MCF 10A (cell line): Measurements from ENCODE around the gene FAM89A. TPM values are rescaled to one million over a fixed set of nuclear protein-coding genes. Genes with fewer than 3 reads are reported as not detected.

Experiments
- BruUV-seq: library from RNA; stranded (reverse); fragments of 400-500 nt; replicated peaks from 2 replicates; lab custom pipeline; 2021; lab: Mats Ljungman, UMichigan
- CTCF ChIA-PET: fragments of 300-600 bp; sonication (Branson Sonifier 250); formaldehyde crosslinking; extraction: SDS; loops from one replicate; lab custom pipeline; 2021; ENCODE audit warnings: antibody characterized with exemption, inconsistent platforms; lab: Yijun Ruan, JAX
- POLR2A ChIA-PET: fragments of 300-600, 350-650 bp; sonication (Branson Sonifier 250); formaldehyde crosslinking; extraction: SDS; loops from one replicate; lab custom pipeline; 2020; ENCODE audit warnings: antibody characterized with exemption, inconsistent platforms; lab: Yijun Ruan, JAX
- DNase-seq: peaks from one replicate; pipeline ENCODE4 v3.0.0-alpha.2; 2018; ENCODE audit not compliant: unreplicated experiment
- H3K27ac Mint-ChIP-seq: one replicate; pipeline ENCODE4 v1.8.0; 2022; ENCODE audit warnings: mild to moderate bottlenecking, low read depth, mixed read lengths; ENCODE audit not compliant: unreplicated experiment
- H3K27me3 Mint-ChIP-seq: one replicate; pipeline ENCODE4 v1.8.0; 2022; ENCODE audit warnings: mixed read lengths; ENCODE audit not compliant: insufficient read depth, unreplicated experiment
- H3K36me3 Mint-ChIP-seq: one replicate; pipeline ENCODE4 v1.8.0; 2022; ENCODE audit warnings: mild to moderate bottlenecking, moderate library complexity, mixed read lengths; ENCODE audit not compliant: insufficient read depth, unreplicated experiment
- H3K4me1 Mint-ChIP-seq: one replicate; pipeline ENCODE4 v1.8.0; 2022; ENCODE audit warnings: mixed read lengths; ENCODE audit not compliant: insufficient read depth, unreplicated experiment
- H3K4me3 Mint-ChIP-seq: one replicate; pipeline ENCODE4 v1.8.0; 2022; ENCODE audit warnings: mild to moderate bottlenecking, moderate library complexity, mixed read lengths; ENCODE audit not compliant: unreplicated experiment
- H3K9me3 Mint-ChIP-seq: one replicate; pipeline ENCODE4 v1.8.0; 2022; ENCODE audit warnings: mixed read lengths; ENCODE audit not compliant: unreplicated experiment
- CTCF ChIP-seq: fragments of 200-600 bp; IDR thresholded peaks from one replicate; pipeline ENCODE4 v1.8.0; 2022; ENCODE audit warnings: antibody characterized with exemption, mild to moderate bottlenecking; ENCODE audit not compliant: unreplicated experiment
- intact Hi-C: fragments of 100-400 bp; cut with micrococcal nuclease; formaldehyde crosslinking; loops from 2 replicates; pipeline ENCODE4 v1.14.1; 2022
- total RNA-seq: library from RNA; stranded (reverse); gene quantifications from 2 replicates; pipeline ENCODE4 v1.2.3, GENCODE V29; 2022

The FAM89A gene
- total RNA-seq, 1 experiment from 2014 or later = 29.2 TPM

GRCh38 chr1:231021540-231022031, 18.5 kb downstream of the FAM89A start:
- ChIA-PET POLR2A (interaction anchor here (1.5 to 1.8 kb wide), 2 partner anchors 17 to 32 kb away, joined by 3 to 8 read pairs; no protein-coding TSS in a partner anchor), CTCF (interaction anchor here (0.5 to 1.0 kb wide), 2 partner anchors 9 to 194 kb away, joined by 3 read pairs; no protein-coding TSS in a partner anchor)
- no peaks in the 10 kb centered on the region for H3K27me3 Mint-ChIP-seq
- H3K4me3 Mint-ChIP-seq = no peak overlapping the region
- no TSS peak for BruUV-seq
- H3K9me3 Mint-ChIP-seq = no peaks in the 10 kb centered on the region
- no peak overlapping the region for H3K27ac Mint-ChIP-seq
- H3K4me1 Mint-ChIP-seq = peaks cover 19% of the 10 kb centered on the region
- DNase-seq = no peak
- no peak for TF ChIP-seq CTCF
- intact Hi-C loops = no loop called here
- peaks cover 21% of the 10 kb centered on the region for H3K36me3 Mint-ChIP-seq

GRCh38 chr1:231020816-231021215, 19.2 kb downstream of the FAM89A start:
- Mint-ChIP-seq H3K27me3 (no peaks in the 10 kb centered on the region), H3K4me1 (peaks cover 22% of the 10 kb centered on the region), H3K27ac (no peak overlapping the region), H3K9me3 (no peaks in the 10 kb centered on the region), H3K4me3 (no peak overlapping the region), H3K36me3 (peaks cover 17% of the 10 kb centered on the region)
- CTCF ChIA-PET = no interaction called here
- POLR2A ChIA-PET = interaction anchor here (1.5 to 1.8 kb wide), 2 partner anchors 17 to 33 kb away, joined by 3 to 8 read pairs; no protein-coding TSS in a partner anchor
- DNase-seq = no peak
- intact Hi-C loops = no loop called here
- TF ChIP-seq CTCF = no peak
- no TSS peak for BruUV-seq

GRCh38 chr1:231020139-231020601, 19.9 kb downstream of the FAM89A start:
- no peak overlapping the region for H3K27ac Mint-ChIP-seq
- TF ChIP-seq CTCF = no peak
- H3K4me3 Mint-ChIP-seq = no peak overlapping the region
- no peaks in the 10 kb centered on the region for H3K27me3 Mint-ChIP-seq
- intact Hi-C loops = no loop called here
- CTCF ChIA-PET = no interaction called here
- peaks cover 22% of the 10 kb centered on the region for H3K4me1 Mint-ChIP-seq
- H3K9me3 Mint-ChIP-seq = no peaks in the 10 kb centered on the region
- POLR2A ChIA-PET = interaction anchor here (1.5 to 1.8 kb wide), 3 partner anchors 17 to 33 kb away, joined by 3 to 8 read pairs (median 4); no protein-coding TSS in a partner anchor
- DNase-seq = peak; percentile 96
- peaks cover 17% of the 10 kb centered on the region for H3K36me3 Mint-ChIP-seq
- BruUV-seq = no TSS peak

- Mint-ChIP-seq H3K36me3 (peaks cover 17% of the 10 kb centered on the region), H3K9me3 (no peaks in the 10 kb centered on the region), H3K4me3 (no peak overlapping the region), H3K27me3 (no peaks in the 10 kb centered on the region), H3K4me1 (peaks cover 22% of the 10 kb centered on the region), H3K27ac (no peak overlapping the region)
- no peak for DNase-seq
- CTCF ChIA-PET = interaction anchor here (1.2 kb wide), 2 partner anchors 9 to 13 kb away, joined by 4 to 5 read pairs; no protein-coding TSS in a partner anchor
- POLR2A ChIA-PET = interaction anchor here (1.5 kb wide), 1 partner anchor 17 kb away, joined by 4 read pairs; no protein-coding TSS in a partner anchor
- no peak for TF ChIP-seq CTCF
- intact Hi-C loops = no loop called here
- BruUV-seq = no TSS peak
Observed at GRCh38 chr1:231019711-231020110, 20.3 kb downstream of the FAM89A start.
